ES-I3 (cell line): ENCODE data around the gene KRTAP10-2.
"Not testable (repeated sequence)": the region's sequence is repeated elsewhere in the genome, so short reads cannot be mapped to it uniquely, and the experiment has no call there.

Experiments used
- H3K36me3 ChIP-seq: 2 replicates; pipeline ENCODE4 v1.6.1; 2013; ENCODE audit warnings: mild to moderate bottlenecking, low read length, control low read depth, moderate library complexity; ENCODE audit not compliant: insufficient read depth
- H3K4me1 ChIP-seq: 2 replicates; pipeline ENCODE4 v1.6.1; 2013; ENCODE audit warnings: mild to moderate bottlenecking, control low read depth, low read length; ENCODE audit not compliant: insufficient read depth
- H3K9ac ChIP-seq: 2 replicates; pipeline ENCODE4 v1.6.1; 2013; ENCODE audit warnings: low read depth, mild to moderate bottlenecking, low read length, moderate library complexity
- H3K9me3 ChIP-seq: 2 replicates; pipeline ENCODE4 v1.6.1; 2013; ENCODE audit warnings: mild to moderate bottlenecking, low read length, moderate library complexity; ENCODE audit not compliant: control insufficient read depth, insufficient read depth

Gene KRTAP10-2

DNA sequence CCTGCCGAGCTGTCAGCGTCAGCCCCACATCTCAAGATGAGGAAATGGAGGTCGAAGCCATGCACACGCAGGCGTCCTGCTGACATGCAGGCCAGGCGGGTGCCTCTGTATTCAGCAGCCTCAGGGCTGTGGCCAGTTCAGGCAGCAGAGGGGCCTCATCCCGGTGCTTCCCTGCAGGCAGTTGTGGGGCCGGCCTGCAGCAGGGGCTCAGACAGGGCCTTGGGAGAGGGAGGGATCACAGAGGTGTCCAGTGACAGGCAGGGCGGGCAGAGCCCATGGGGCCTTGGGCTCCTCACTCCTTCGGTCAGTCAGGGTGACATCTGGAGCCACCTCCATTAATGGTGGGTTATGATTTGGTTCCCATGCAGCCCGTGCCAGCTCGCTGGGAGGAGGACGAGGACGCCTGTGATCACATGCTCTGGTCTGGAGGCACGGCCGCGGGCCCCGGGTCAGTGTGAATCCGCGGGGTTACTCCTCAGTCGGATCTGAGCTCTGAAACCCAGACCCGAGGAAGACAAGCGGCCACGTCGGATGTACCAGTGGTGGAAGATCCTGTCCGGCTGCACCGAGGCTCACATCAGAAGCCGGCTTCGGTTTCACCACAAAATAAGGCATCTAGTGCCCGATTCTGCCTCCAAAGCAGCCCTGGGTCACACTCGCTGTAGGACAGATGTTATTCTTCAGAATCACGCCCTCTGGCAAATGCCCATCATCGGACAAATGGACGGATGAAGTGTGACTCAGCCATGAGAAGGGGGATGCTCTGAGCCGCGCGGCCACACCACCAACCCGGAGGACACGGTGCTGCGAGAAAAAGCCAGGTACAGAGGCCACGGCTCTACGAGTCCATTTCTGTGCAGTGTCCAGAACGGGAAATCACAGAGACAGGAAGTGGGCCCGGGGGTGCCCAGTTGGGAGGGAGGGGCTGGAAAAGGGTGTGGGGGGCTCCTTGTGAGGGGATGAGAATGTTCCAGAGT is 44.7 kb downstream of the KRTAP10-2 start:
- H3K36me3 ChIP-seq = no peaks in the 10 kb centered on the region
- H3K4me1 ChIP-seq = no peaks in the 10 kb centered on the region
- H3K9ac ChIP-seq = no peak overlapping the region
- H3K9me3 ChIP-seq = no peaks in the 10 kb centered on the region

DNA sequence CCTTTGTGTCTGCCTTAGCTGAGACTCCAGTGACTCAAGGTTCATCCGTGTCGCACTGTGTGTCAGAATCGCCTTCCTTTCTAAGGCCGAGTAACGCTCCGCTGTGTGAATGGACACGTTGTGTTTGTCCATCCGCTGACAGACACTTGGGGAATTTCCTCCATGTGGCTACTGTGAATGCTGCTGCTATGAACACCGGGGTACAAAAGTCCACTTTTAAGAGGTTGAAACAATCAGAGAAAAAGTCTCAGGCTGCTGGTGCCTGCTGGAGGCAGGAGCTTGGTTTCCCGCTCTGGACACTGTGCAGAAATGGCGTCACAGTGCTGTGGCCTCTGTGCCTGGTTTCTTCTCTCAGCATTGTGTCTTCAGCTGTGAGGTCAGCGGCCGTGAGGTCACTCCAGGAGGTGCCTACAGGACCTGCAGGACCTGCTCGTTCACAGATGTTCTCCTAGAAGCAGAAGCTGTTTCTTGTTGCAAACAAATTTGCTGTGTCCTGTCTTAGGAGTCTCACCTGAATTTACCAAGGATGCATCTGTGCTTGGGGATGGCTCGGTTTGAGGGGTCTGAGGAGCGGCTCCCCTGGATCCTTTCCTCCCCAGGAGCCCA is 45.5 kb downstream of the KRTAP10-2 start:
- H3K36me3 ChIP-seq = no peaks in the 10 kb centered on the region
- H3K9ac ChIP-seq = no peak overlapping the region
- H3K9me3 ChIP-seq = no peaks in the 10 kb centered on the region
- H3K4me1 ChIP-seq = no peaks in the 10 kb centered on the region

DNA sequence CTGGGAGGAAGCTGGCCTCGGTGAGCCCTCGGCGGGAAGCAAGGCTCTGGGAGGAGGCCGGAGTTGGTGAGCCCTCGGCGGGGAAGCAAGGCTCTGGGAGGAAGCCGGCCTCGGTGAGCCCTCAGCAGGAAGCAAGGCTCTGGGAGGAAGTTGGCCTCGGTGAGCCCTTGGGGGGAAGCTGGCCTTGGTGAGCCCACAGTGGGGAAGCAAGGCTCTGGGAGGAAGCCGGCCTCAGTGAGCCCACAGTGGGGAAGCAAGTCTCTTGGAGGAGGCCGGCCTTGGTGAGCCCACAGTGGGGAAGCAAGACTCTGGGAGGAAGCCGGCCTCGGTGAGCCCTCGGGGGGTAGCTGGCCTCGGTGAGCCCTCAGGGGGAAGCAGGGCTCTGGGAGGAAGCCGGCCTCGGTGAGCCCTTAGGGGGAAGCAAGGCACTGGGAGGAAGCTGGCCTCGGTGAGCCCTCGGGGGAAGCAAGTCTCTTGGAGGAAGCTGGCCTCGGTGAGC is 47.4 kb downstream of the KRTAP10-2 start:
- Histone ChIP-seq H3K9ac (no peak overlapping the region), H3K4me1 (no peaks in the 10 kb centered on the region), H3K36me3 (no peaks in the 10 kb centered on the region), H3K9me3 (no peaks in the 10 kb centered on the region)

DNA sequence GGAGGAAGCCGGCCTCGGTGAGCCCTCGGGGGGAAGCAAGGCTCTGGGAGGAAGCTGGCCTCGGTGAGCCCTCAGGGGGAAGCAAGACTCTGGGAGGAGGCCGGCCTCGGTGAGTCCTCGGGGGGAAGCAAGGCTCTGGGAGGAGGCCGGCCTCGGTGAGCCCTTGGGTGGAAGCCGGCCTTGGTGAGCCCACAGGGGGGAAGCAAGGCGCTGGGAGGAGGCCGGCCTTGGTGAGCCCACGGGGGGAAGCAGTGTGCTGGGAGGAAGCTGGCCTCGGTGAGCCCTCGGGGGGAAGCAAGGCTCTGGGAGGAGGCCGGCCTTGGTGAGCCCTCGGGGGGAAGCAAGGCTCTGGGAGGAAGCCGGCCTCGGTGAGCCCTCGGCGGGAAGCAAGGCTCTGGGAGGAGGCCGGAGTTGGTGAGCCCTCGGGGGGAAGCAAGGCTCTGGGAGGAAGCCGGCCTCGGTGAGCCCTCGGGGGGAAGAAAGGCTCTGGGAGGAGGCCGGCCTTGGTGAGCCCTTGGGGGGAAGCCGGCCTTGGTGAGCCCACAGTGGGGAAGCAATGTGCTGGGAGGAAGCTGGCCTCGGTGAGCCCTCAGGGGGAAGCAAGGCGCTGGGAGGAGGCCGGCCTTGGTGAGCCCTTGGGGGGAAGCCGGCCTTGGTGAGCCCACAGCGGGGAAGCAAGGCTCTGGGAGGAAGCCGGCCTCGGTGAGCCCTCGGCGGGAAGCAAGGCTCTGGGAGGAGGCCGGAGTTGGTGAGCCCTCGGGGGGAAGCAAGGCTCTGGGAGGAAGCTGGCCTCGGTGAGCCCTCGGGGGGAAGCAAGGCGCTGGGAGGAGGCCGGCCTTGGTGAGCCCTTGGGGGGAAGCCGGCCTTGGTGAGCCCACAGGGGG is 48.1 kb downstream of the KRTAP10-2 start:
- not testable (repeated sequence) for H3K36me3 ChIP-seq, H3K4me1 ChIP-seq, H3K9ac ChIP-seq, H3K9me3 ChIP-seq

DNA sequence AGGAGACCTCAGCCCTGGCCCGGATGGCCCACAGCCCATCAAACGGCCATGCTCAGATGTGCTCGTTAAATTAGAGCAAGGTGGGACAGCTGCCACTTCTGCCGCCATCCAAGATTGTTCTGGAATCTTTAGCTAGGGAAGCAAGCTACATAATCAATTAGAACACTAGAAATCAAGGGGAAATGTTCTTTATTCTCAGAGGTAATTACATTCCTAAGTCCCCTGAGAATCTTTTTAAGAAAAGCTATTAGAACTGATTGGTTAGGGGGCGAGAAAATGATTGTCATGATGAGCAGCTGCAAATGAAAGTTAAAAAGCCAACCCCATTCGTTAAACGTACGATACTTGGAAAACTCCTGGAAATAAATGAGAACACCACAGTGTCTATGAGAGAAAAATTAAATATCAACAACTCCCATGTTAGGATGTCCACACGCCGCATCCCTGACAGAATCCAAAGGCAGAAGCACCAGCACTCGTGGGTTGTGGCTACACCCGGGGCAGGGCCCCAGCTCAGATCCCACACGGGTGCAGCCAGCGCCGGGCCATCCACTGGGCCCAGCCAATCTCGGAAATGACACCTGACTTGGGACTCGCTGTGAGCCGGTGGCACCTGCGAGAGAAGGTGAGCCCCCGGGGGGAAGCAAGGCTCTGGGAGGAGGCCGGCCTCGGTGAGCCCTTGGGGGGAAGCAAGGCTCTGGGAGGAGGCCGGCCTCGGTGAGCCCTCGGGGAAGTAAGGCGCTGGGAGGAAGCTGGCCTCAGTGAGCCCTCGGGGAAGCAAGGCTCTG is 48.9 kb downstream of the KRTAP10-2 start:
- Histone ChIP-seq H3K9me3 (no peaks in the 10 kb centered on the region), H3K9ac (no peak overlapping the region)

More for the DNA sequence above, 48.9 kb downstream of the KRTAP10-2 start:
- H3K4me1 ChIP-seq = peaks cover 5% of the 10 kb centered on the region; the same call in 1 of the 2 replicates
- H3K36me3 ChIP-seq = no peaks in the 10 kb centered on the region
